GM11168 (cell line): ENCODE measurements around the gene CRHR1.

Source experiments
- in situ Hi-C: fragments of 300-500 bp; cut with MboI; formaldehyde crosslinking; loops from one replicate; pipeline ENCODE4 v1.12.0; 2022; ENCODE audit warnings: low sequenced_read_pairs; ENCODE audit not compliant: unreplicated experiment

Gene CRHR1

DNA sequence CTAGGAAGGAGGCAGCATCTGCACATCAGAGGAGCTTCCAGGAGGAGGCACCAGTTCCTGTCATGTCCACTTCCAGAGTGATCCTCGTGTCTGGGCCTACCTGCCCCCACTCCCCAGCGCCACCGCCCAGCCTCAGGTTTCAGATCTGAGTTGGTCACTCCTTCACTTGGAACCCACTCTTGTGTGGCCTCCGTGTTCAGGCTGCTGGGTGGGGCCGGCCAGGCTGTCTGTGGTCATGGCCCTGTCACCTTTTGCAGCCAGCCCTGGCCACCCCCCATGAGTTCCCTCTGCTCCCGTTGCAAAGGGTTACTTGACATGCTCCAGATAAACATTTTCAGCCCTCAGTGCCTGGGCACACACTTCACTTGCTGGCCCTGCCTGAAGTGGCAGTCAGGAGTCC is 33.9 kb downstream of the CRHR1 start:
- in situ Hi-C loops: no loop called here

DNA sequence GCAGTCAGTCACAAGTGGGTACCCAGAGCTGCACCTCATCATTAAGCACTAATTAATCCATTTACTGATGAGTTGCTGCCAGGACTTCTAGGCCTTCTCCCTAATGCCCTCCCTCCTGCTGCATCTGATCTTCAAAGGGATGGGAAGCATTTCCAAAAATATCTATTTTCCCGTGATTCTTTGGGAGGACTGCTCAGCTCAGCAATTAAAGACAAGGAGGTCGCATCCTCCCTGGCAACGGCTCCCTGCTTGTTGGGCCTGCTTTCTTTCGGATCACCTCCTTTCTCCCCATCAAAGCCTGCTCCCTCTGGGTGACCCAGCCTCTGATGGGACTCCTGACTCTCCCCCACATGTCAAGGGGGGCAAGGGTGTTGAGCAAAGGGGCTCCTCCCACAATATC is 34.6 kb downstream of the CRHR1 start:
- in situ Hi-C loops: no loop called here

DNA sequence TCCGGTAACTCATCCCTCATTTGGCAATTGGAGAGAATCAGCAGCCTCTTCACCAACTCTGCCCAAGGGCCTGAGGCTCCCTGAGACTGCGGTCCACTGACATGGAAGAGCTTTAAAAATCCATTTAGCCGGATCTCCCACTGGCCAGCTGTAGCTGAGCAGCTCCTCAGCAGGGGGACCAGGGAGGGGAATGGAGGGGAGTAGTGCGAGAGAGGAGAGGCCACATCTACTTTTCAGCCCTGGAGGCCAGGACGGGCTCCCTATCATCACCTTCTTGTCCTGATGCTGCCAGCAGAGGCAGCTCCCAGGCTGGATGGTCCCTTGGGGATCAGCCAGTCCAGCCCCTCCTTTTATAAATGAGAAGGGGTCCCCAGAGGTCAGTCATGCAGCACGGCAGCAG is 35.5 kb downstream of the CRHR1 start:
- in situ Hi-C loops: no loop called here

- in situ Hi-C loops: no loop called here
Measured at GRCh38 chr17:45820052-45820780, 36.1 kb downstream of the CRHR1 start.

DNA sequence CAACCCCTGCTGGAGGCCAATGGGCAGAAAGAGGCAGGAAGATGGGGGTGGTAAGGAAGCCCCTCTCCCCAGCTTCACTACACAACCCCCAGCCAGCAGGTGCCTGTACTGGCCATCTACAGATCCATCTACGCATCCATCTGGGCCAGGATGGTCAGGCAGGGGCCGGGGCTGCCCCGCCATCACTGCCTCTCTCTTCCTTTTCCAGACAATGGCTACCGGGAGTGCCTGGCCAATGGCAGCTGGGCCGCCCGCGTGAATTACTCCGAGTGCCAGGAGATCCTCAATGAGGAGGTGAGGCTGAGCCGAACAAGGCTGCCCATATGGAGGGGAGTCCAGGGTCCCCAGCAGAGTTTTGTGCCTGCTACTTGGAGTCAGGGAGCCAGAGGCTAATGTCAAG is 37.0 kb downstream of the CRHR1 start:
- in situ Hi-C loops: no loop called here

- in situ Hi-C loops: no loop called here
Measured at GRCh38 chr17:45823598-45823997, 39.5 kb downstream of the CRHR1 start.

- in situ Hi-C loops: no loop called here
Measured at GRCh38 chr17:45824475-45824874, 40.4 kb downstream of the CRHR1 start.

- in situ Hi-C loops: no loop called here
Measured at GRCh38 chr17:45824901-45825492, 40.9 kb downstream of the CRHR1 start.

- in situ Hi-C loops: no loop called here
Measured at GRCh38 chr17:45825792-45826191, 41.7 kb downstream of the CRHR1 start.

GRCh38 chr17:45826919-45827588 is 42.9 kb downstream of the CRHR1 start:
- in situ Hi-C loops: no loop called here

- in situ Hi-C loops: no loop called here
Measured at GRCh38 chr17:45828171-45828570, 44.1 kb downstream of the CRHR1 start.

- in situ Hi-C loops: no loop called here
Measured at GRCh38 chr17:45828582-45829133, 44.5 kb downstream of the CRHR1 start.

DNA sequence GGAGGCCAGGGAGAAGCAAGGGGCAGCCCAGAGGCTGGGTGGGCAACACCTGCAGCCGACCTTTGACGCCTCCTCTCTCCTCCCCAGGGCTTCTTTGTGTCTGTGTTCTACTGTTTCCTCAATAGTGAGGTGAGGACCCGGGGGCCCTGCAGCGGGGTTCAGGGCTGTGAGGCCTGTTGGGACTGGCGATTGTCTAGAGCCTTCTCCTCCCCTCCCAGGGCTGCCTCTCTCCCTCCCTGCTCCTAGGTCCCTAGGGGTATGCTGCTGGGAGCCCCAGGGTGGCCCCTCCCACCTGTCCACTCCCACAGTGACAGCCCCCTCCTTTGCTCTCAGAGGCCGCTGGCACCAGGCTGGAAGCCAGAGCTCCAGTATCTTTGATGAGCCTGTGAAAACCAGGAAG is 49.8 kb downstream of the CRHR1 start:
- in situ Hi-C loops: loop anchor here (5.0 kb wide), 1 partner anchor 187 kb away; no protein-coding TSS in a partner anchor

DNA sequence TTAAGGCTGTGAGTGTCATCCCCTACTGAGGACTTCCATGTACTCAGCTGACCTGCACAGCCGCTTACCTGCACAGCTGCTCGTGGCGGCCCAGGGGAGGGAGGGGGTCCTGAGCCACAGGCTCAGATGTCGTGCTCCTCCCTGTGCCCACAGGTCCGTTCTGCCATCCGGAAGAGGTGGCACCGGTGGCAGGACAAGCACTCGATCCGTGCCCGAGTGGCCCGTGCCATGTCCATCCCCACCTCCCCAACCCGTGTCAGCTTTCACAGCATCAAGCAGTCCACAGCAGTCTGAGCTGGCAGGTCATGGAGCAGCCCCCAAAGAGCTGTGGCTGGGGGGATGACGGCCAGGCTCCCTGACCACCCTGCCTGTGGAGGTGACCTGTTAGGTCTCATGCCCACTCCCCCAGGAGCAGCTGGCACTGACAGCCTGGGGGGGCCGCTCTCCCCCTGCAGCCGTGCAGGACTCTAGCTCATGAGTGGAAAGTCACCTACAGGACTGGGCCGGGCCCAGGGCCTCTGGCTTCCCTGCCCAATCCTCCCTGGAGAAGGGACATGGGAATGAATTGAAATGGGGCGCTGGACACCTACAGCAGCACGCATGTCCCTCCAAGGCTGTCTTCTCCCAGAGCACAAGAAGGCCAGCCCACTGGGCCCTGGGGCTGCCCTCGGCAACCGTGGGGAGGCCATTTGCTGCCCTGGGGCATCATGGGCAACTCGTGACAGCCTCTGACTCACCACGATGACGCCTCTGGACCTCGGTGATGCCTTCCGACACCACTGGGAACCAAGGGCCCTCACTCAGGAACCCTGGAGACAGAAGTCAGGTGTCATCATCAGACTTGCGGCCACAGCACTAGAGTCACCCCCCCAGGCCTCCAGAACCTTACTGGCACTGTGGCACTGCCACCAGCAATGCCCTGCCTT is 50.6 kb downstream of the CRHR1 start:
- in situ Hi-C loops: loop anchor here (5.0 kb wide), 1 partner anchor 187 kb away; no protein-coding TSS in a partner anchor

GRCh38 chr17:45835481-45835880 is 51.4 kb downstream of the CRHR1 start:
- in situ Hi-C loops: no loop called here

DNA sequence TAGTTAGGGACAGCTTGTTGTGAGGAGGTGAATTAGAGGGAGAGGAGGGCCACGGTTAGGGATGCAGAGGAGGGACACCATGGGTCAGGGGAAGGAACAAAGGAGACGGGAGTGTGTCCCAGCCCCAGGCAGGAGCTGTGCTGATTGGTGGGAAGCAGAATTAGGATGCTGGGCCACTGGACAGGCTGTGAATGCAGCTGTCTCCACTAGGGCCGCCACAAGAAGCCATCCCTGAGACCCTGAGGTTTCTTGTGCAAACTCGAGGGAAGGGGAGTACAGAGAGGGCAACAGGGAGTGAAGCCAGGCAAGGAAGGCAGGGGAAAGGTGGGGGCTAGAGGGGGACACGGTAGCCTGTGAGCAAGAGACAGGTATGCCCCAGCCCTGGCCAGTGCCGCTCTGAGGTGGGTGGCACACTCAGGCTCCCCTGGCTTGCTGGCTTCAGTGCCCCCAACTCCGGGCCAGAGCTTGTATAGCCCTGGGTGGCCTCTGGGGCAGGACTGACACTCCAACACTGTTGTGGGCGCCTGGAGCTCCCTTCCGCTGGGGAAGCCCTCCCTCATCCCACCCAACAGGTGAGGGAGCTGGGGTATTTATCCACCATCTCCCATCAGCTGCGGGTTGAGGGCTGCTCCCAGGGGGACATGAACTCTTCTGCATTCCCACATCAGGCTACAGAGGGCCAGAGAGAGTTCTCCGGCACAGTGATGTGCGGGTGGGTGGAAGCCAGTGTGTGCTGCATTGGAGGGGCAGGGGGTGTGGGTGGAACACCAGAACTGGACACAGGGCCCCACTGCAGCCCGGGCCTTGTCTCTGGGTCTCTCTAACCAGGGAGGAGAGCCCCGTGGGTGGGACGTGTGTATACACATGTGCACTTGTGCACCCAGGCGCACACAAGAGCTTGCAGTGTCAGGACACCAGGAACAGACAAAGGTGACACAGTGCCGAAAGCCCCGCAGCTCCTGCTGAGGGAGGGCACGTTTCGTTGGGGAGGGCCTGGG is 52.2 kb downstream of the CRHR1 start:
- in situ Hi-C loops: no loop called here

DNA sequence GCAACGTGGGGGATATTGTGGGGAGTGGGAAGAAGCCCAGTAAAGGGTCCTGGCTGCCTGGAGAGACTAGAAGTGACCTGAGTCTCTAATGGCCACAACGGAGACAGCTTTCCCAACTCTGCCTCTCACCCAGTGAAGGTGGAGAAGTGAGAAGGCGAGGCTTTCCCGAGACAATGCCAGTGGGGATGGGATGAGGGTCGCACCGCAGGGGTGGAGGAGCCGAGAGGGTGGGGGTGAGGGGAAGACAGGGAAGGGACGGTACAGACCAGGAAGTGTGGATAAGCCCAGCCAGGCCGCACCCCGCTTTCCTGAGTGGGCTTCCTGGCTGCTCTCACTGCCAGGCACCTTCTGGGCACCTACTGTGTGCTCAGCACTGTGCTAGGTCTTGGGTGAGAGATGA is 53.1 kb downstream of the CRHR1 start:
- in situ Hi-C loops: no loop called here

- in situ Hi-C loops: no loop called here
Measured at GRCh38 chr17:45837603-45838002, 53.5 kb downstream of the CRHR1 start.

- in situ Hi-C loops: no loop called here
Measured at GRCh38 chr17:45838751-45839295, 54.7 kb downstream of the CRHR1 start.
